Hematopoietic multipotent progenitor cell treated with erythropoietin and hydrocortisone succinate and interleukin-3 and kit ligand, for 8 days (in vitro differentiated cells): ENCODE measurements around the gene CDK5RAP3.

Source experiments
- DNase-seq: peaks from one replicate; pipeline ENCODE4 v3.0.0-alpha.2; 2015

CDK5RAP3 gene

GRCh38 chr17:48026502-48027321 is 55.8 kb downstream of the CDK5RAP3 start:
- DNase-seq: peak; percentile 94

DNA sequence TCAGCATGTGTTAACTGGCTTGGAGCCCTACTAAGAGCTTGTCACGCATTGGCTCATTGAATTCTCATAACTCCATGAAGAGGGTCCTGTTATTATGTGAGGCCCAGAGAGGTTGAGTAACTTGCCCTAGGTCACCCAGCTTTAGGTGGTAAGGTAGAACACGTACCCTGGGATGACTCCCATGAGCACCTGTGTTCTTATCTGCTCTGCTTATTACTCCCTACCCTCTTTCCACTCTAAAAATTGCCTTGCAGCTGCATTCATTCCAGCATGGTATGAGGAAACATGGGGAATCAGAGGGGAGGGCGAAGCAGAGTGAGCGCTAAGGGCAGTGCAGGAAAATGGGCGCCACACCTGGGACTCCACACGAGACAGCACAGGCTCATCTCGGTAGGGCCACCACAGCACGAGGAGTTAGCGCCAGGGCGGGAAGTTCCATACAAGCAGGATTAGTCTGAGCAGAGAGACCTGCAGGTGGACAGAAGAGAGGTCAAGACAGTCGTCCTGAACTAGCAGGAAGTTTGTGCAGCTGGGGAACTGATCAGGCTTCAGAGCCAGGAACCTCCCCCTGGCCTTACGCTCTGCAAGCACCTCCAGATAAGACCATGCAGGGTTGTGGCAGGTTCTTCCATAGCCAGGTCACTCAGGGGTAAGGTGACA is 56.5 kb downstream of the CDK5RAP3 start:
- DNase-seq: no peak

DNA sequence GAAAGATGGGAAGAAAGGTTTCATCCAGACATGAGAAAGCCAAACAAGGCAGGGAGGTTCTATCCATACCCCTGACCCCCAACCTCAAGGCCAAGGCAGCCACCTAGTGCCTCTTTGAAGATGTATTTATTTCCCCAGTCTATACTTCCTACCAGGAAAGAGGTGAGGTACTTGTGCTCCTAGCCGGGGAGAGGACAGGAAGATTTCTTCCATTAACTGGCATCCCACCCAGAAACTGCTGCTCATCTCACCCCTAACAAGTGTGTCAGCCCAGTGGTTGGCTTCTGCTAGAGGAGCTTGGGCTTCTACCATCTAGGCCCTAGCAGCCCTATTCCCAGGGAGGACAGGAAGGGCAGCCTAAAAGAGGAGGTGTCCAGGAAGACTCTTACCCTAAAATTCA is 57.8 kb downstream of the CDK5RAP3 start:
- no peak for DNase-seq

GRCh38 chr17:48030531-48030930 is 59.6 kb downstream of the CDK5RAP3 start:
- DNase-seq: no peak
